ENCODE measurements around the gene SLC25A41.

GRCh38 chr19:6433663-6434062, at the start of gene SLC25A41:
- no peak for TF ChIP-seq POLR2AphosphoS5 (IDR thresholded peaks at IDR 0.05)
- no peak for TF ChIP-seq CTCF (IDR thresholded peaks at IDR 0.05)
- TF ChIP-seq POLR2A (IDR thresholded peaks at IDR 0.05): no peak

All from prostate gland (tissue), 2 donors.